Measurements from ENCODE around the gene THAP7. TPM values are rescaled to one million over a fixed set of nuclear protein-coding genes. Genes with fewer than 3 reads are reported as not detected.
A peak's percentile ranks its signal among the peaks of the same experiment; 100 is the strongest.

THAP7 gene
- total and polyA plus RNA-seq, 9 of the 15 experiments (the other 6 are each of a cell fraction or from before 2014, with no cell fraction given), result 7.9 to 263 (median 84.1) TPM

DNA sequence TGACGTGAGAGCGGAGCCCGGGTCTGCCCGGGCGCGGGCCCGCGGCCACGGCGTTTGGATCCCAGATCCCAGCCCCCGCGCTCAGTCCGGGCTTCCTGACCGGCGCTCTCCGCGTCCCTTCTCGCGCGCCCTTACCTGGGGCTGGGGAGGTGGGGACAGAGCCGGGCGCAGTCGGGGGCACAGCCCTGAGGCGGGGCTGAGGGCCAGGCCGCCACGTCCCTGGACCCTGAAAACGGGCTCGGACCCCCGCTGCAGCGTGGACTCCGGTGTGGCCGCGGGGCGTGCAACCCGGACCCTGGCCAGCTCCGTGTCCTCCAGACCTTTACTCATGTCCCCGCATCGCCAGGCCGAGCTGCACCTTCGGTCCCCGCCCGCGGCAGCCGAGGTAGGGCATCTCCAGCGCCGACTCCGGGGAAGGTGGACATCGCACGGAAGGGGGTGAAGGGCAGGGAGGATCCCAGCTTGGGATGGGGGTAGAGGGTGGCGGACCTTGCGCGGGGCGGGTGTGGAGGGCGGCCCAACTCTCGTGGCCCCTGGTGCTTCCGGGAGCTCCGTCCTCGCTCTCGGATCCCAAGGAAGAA is 44.7 kb downstream of the THAP7 start (continued):
- TF ChIP-seq SMAD3 (CRISPR knock-in tag; conservative IDR thresholded peaks at IDR 0.05), result no peak
- TF ChIP-seq ZNF780A (CRISPR knock-in tag; IDR thresholded peaks at IDR 0.05), result no peak
- TF ChIP-seq ZNF224 (CRISPR knock-in tag; IDR thresholded peaks at IDR 0.05), result no peak
- TF ChIP-seq FUS (optimal IDR thresholded peaks at IDR 0.05; ENCODE audit: low read depth, low read length), result no peak
- TF ChIP-seq DACH1 (IDR thresholded peaks at IDR 0.05; ENCODE audit: partially characterized antibody), result no peak
- TF ChIP-seq PCBP1 (IDR thresholded peaks at IDR 0.05; ENCODE audit: low read depth, low read length, poor library complexity, severe bottlenecking), result peak; percentile 97
- TF ChIP-seq, protein P1, sequence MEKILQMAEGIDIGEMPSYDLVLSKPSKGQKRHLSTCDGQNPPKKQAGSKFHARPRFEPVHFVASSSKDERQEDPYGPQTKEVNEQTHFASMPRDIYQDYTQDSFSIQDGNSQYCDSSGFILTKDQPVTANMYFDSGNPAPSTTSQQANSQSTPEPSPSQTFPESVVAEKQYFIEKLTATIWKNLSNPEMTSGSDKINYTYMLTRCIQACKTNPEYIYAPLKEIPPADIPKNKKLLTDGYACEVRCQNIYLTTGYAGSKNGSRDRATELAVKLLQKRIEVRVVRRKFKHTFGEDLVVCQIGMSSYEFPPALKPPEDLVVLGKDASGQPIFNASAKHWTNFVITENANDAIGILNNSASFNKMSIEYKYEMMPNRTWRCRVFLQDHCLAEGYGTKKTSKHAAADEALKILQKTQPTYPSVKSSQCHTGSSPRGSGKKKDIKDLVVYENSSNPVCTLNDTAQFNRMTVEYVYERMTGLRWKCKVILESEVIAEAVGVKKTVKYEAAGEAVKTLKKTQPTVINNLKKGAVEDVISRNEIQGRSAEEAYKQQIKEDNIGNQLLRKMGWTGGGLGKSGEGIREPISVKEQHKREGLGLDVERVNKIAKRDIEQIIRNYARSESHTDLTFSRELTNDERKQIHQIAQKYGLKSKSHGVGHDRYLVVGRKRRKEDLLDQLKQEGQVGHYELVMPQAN (IDR thresholded peaks at IDR 0.05; ENCODE audit: borderline replicate concordance), result no peak
- TF ChIP-seq ETS2 (tag; IDR thresholded peaks at IDR 0.05; ENCODE audit: borderline replicate concordance, poor library complexity, severe bottlenecking), result peak; percentile 38
- TF ChIP-seq HLTF (IDR thresholded peaks at IDR 0.05), result no peak
- TF ChIP-seq, protein P2, sequence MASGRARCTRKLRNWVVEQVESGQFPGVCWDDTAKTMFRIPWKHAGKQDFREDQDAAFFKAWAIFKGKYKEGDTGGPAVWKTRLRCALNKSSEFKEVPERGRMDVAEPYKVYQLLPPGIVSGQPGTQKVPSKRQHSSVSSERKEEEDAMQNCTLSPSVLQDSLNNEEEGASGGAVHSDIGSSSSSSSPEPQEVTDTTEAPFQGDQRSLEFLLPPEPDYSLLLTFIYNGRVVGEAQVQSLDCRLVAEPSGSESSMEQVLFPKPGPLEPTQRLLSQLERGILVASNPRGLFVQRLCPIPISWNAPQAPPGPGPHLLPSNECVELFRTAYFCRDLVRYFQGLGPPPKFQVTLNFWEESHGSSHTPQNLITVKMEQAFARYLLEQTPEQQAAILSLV (tag; IDR thresholded peaks at IDR 0.05), result no peak
- no peak for TF ChIP-seq NELFE (IDR thresholded peaks at IDR 0.05; ENCODE audit: insufficient read depth, insufficient read length)
- TF ChIP-seq, protein P3, sequence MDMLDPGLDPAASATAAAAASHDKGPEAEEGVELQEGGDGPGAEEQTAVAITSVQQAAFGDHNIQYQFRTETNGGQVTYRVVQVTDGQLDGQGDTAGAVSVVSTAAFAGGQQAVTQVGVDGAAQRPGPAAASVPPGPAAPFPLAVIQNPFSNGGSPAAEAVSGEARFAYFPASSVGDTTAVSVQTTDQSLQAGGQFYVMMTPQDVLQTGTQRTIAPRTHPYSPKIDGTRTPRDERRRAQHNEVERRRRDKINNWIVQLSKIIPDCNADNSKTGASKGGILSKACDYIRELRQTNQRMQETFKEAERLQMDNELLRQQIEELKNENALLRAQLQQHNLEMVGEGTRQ (CRISPR knock-in tag; IDR thresholded peaks at IDR 0.05), result no peak
- TF ChIP-seq ELF2 (CRISPR knock-in tag; IDR thresholded peaks at IDR 0.05), result no peak
- TF ChIP-seq GATAD2A (IDR thresholded peaks at IDR 0.05), result no peak
- peak; percentile 26 for TF ChIP-seq FIP1L1 (IDR thresholded peaks at IDR 0.05; ENCODE audit: low read depth, low read length, poor library complexity, severe bottlenecking)
- TF ChIP-seq, protein P4, sequence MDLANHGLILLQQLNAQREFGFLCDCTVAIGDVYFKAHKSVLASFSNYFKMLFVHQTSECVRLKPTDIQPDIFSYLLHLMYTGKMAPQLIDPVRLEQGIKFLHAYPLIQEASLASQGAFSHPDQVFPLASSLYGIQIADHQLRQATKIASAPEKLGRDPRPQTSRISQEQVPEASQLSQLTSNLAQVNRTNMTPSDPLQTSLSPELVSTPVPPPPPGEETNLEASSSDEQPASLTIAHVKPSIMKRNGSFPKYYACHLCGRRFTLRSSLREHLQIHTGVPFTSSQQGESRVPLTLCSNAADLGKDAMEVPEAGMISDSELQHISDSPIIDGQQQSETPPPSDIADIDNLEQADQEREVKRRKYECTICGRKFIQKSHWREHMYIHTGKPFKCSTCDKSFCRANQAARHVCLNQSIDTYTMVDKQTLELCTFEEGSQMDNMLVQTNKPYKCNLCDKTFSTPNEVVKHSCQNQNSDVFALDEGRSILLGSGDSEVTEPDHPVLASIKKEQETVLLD (IDR thresholded peaks at IDR 0.05), result no peak
- TF ChIP-seq ZBTB7A (IDR thresholded peaks at IDR 0.05; ENCODE audit: borderline replicate concordance, control insufficient read depth, low read depth, low read length), result peak; percentile 6; the same call in 1 of the 2 replicates
- TF ChIP-seq C11orf30 (IDR thresholded peaks at IDR 0.05; ENCODE audit: low read depth), result no peak
- TF ChIP-seq NR2C1 (IDR thresholded peaks at IDR 0.05), result no peak
- TF ChIP-seq NR2C1 (tag; IDR thresholded peaks at IDR 0.05), result no peak
- TF ChIP-seq ZNF324 (CRISPR knock-in tag; IDR thresholded peaks at IDR 0.05), result no peak
- no peak for TF ChIP-seq PTBP1 (IDR thresholded peaks at IDR 0.05; ENCODE audit: low read depth, low read length)
- no peak for TF ChIP-seq CBFB (CRISPR knock-in tag; IDR thresholded peaks at IDR 0.05)
- no peak for TF ChIP-seq PHF8 (IDR thresholded peaks at IDR 0.05; ENCODE audit: borderline replicate concordance, low read length)
- no peak for TF ChIP-seq STAG1 (CRISPR knock-in tag; IDR thresholded peaks at IDR 0.05; ENCODE audit: borderline replicate concordance)
- TF ChIP-seq PRMT5 (CRISPR knock-in tag; IDR thresholded peaks at IDR 0.05), result 0 out of 2 replicates have a peak, but pooled peaks have one; percentile 21
